Gastroesophageal sphincter (tissue), 3 donors: ENCODE results near the gene LIMS1.

Experiments
- CTCF ChIP-seq, 4 experiments: fragments of 200-600 bp in 2 of 4; fragments of 450-650 bp in 2 of 4; sonication (generic) in 1 of 4; IDR thresholded peaks; one replicate each; pipeline ENCODE4 v1.5.1; 2017 to 2019; ENCODE audit warnings: antibody characterized with exemption in 4 of 4, mild to moderate bottlenecking in 2 of 4, moderate library complexity in 2 of 4
- EP300 ChIP-seq: sonication (generic); formaldehyde crosslinking; IDR thresholded peaks from one replicate; pipeline ENCODE4 v1.6.1; 2017; ENCODE audit warnings: antibody characterized with exemption, mild to moderate bottlenecking
- POLR2A ChIP-seq, 2 donors: fragments of 450-650 bp; IDR thresholded peaks; one replicate each; pipeline ENCODE4 v1.6.1; 2017; ENCODE audit warnings: antibody characterized with exemption in 2 of 2, mild to moderate bottlenecking in 2 of 2, moderate library complexity in 1 of 2
- POLR2AphosphoS5 ChIP-seq: sonication (generic); formaldehyde crosslinking; IDR thresholded peaks from one replicate; pipeline ENCODE4 v1.6.1; 2017; ENCODE audit warnings: antibody characterized with exemption

DNA sequence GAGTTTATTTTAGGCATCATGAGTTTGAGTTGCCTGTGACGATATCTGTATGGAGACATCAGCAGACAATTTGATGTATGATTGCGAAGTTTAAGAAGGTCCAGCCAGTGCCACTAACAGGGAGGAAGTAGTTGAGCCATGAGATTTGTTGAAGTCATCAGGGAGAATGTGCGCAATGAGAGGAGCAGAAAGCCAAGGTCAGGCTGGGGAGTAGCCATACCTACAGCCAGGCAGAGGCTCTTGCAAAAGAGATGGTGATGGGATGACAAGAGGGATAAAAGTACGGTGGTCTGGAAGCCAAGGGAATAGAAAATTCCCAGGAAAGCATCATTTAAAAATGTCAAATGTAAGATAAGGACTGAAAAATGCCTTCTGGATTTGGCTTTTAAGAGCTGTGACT lies 51.2 kb downstream of the LIMS1 start:
- TF ChIP-seq POLR2A (IDR thresholded peaks at IDR 0.05), result no peak
- no peak for TF ChIP-seq CTCF (IDR thresholded peaks at IDR 0.05)
- TF ChIP-seq EP300, result no peak
- no peak for TF ChIP-seq POLR2AphosphoS5
